Colonic mucosa (tissue), 4 donors: ENCODE results near the gene PTPRE. TPM values are rescaled to one million over a fixed set of nuclear protein-coding genes. Genes with fewer than 3 reads are reported as not detected.

Experiments
- DNase-seq: peaks from one replicate; pipeline ENCODE4 v3.0.0-alpha.2; 2020
- H3K27ac ChIP-seq: fragments of 200-600 bp; one replicate; pipeline ENCODE4 v1.8.0; 2021
- H3K27me3 ChIP-seq: fragments of 200-600 bp; one replicate; pipeline ENCODE4 v1.8.0; 2021
- H3K36me3 ChIP-seq: fragments of 200-600 bp; one replicate; pipeline ENCODE4 v1.8.0; 2021
- H3K4me1 ChIP-seq: fragments of 200-600 bp; one replicate; pipeline ENCODE4 v1.8.0; 2021; ENCODE audit warnings: mild to moderate bottlenecking
- H3K4me3 ChIP-seq: fragments of 200-600 bp; one replicate; pipeline ENCODE4 v1.8.0; 2021
- H3K9ac ChIP-seq, 2 donors: one replicate each; pipeline ENCODE4 v1.7.0; 2013; ENCODE audit warnings: control low read depth in 2 of 2, low read depth in 2 of 2, low read length in 2 of 2
- H3K9me3 ChIP-seq: fragments of 200-600 bp; one replicate; pipeline ENCODE4 v1.8.0; 2021
- intact Hi-C: fragments of 100-400 bp; cut with DNase I; formaldehyde crosslinking; loops from one replicate; pipeline ENCODE4 v1.14.1; 2022
- total RNA-seq, 2 donors: library from RNA; stranded (reverse); fragmentation: NEBNext Ultra II Directional in 1 of 2; extraction: Animal tissue kit (Norgen Biotek cat#: 25700) in 1 of 2; gene quantifications; one replicate each; pipeline ENCODE4 v1.2.1, GENCODE V29; 2021
- TF ChIP-seq, protein P1 (sequence below): fragments of 200-600 bp; IDR thresholded peaks from one replicate; pipeline ENCODE4 v1.8.0; 2022; ENCODE audit warnings: antibody characterized with exemption, mild to moderate bottlenecking
- donor health status: healthy.
- donor health status: DM: no; HTN: no; CAD: no.
- donor health status: DM: no; HTN: no; CAD: no.

Gene PTPRE
- total RNA-seq, 2 donors from 2014 or later, result 15.9 to 18.8 TPM

DNA sequence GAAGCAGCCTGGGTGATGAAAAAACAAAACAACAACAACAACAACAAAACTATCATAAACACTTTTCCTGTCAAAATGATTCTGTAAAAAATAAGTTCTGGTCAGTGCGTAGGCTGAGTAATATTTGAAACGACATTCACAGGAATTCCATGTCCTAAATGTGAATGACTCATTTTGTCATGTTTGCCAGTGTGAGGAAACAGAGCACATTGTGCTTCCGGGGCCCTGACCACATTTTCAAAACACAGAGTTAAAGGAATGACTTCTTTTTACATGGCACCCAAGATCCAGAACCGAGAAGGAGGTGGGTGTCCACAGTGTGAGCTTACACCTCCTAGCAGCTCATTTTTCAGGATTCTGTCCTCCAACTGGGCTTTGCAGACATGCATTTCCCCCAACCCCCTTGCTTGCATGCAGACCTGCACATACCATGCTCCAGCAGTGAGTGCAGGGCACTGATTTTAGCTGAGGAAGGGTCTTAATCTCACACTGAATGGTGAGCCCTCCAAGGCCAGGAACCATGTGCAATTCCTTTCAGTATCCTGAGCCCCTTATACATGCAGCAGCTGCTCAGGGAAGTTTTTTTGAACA lies 17.2 kb upstream of the PTPRE start:
- Histone ChIP-seq H3K4me3 (peak overlapping the region; percentile 23), H3K9me3 (no peaks in the 10 kb centered on the region), H3K27me3 (no peaks in the 10 kb centered on the region), H3K4me1 (peaks cover 7% of the 10 kb centered on the region), H3K36me3 (no peaks in the 10 kb centered on the region), H3K9ac (peak overlapping the region in 1 of 2 donors; percentile 90), H3K27ac (peak overlapping the region; percentile 60)
- intact Hi-C loops, result no loop called here
- DNase-seq, result peak; percentile 34
- TF ChIP-seq, protein P1, sequence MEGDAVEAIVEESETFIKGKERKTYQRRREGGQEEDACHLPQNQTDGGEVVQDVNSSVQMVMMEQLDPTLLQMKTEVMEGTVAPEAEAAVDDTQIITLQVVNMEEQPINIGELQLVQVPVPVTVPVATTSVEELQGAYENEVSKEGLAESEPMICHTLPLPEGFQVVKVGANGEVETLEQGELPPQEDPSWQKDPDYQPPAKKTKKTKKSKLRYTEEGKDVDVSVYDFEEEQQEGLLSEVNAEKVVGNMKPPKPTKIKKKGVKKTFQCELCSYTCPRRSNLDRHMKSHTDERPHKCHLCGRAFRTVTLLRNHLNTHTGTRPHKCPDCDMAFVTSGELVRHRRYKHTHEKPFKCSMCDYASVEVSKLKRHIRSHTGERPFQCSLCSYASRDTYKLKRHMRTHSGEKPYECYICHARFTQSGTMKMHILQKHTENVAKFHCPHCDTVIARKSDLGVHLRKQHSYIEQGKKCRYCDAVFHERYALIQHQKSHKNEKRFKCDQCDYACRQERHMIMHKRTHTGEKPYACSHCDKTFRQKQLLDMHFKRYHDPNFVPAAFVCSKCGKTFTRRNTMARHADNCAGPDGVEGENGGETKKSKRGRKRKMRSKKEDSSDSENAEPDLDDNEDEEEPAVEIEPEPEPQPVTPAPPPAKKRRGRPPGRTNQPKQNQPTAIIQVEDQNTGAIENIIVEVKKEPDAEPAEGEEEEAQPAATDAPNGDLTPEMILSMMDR, result no peak

DNA sequence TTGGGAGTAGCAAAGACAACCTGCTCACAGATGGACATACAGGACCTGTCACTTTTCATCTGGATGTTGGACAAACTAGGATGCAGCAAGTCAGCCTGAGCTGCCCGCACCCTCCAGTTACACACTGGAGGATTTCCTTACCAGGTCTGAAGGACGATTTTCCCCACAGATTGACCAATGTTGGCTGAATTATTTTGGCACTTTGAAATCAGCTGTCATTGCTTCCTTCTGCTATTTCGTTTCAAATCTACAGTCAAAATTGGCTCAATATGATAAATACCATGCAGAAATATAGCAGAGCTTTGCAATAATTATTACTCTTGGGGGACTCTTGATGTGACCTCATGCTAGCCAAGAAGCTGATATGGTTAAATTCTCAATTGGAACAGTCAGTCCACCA lies 16.7 kb upstream of the PTPRE start:
- Histone ChIP-seq H3K36me3 (no peaks in the 10 kb centered on the region), H3K9ac (peak overlapping the region in 1 of 2 donors; percentile 90), H3K4me1 (peaks cover 7% of the 10 kb centered on the region), H3K4me3 (peak overlapping the region; percentile 23), H3K27me3 (no peaks in the 10 kb centered on the region), H3K9me3 (no peaks in the 10 kb centered on the region), H3K27ac (peak overlapping the region; percentile 60)
- TF ChIP-seq, protein P1, result no peak
- intact Hi-C loops, result no loop called here
- DNase-seq, result no peak

DNA sequence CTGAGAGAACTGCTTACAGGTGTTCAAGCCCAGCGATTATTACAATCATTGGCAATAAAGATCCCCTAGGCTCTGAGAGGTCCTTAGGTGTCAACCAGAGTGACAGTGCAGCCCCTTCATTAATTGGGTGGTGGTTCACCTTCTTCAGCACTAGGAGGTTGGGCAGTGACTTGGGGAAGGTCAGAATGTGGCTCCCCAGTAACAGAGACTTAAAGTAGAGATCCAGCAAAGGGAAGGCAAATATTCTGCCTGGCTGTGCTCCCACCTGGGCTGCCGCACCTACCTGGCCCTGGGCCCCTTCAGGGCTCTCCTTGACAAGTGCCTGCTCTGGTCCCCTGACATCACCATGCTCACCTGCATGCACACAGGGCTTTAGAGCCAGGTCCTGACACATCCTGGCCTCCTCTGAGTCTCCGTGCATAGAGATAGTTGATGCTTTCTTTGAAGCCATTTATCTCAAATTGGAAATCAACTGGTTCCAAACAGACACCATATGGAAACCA lies 16.0 kb upstream of the PTPRE start:
- peak; percentile 33 for DNase-seq
- no peaks in the 10 kb centered on the region for H3K27me3 ChIP-seq
- no peaks in the 10 kb centered on the region for H3K36me3 ChIP-seq
- peak overlapping the region; percentile 28 to 90 for H3K9ac ChIP-seq
- peak overlapping the region; percentile 60 for H3K27ac ChIP-seq
- H3K4me3 ChIP-seq, result peak overlapping the region; percentile 23
- intact Hi-C loops, result no loop called here
- peaks cover 7% of the 10 kb centered on the region for H3K4me1 ChIP-seq
- H3K9me3 ChIP-seq, result no peaks in the 10 kb centered on the region
- TF ChIP-seq, protein P1, result no peak

DNA sequence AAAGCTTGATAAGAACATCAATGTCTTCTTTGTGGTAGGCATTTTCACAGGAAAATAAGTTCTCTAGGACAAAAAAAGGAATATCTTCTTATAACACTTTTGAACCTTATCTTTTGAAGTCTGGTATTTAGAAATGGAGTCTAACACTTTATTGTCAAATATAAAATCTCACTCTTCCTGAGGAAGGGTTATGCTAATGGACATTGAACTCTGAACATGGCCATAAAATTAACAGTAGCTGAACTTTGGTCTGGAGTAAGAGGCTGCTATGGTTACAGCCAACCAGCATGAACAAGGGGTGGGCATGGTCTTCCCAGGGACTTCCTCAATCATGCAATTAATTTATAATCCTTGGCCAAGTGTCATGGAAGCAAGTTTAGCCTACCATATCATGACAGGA lies 14.2 kb upstream of the PTPRE start, which contains the start of gene CLRN3:
TSS of gene CLRN3 (minus strand) at position 199 of the 400 bp plus-strand sequence. CDS start at position 42, 157 bp downstream.
- Histone ChIP-seq H3K27me3 (no peaks in the 10 kb centered on the region), H3K4me3 (peak within 1 kb of the TSS; percentile 23), H3K9ac (peak within 1 kb of the TSS; percentile 19 to 78), H3K36me3 (no peaks in the 10 kb centered on the region), H3K27ac (peak within 1 kb of the TSS; percentile 60), H3K9me3 (no peaks in the 10 kb centered on the region), H3K4me1 (peaks cover 7% of the 10 kb centered on the region)
- DNase-seq, result peak; percentile 77
- TF ChIP-seq, protein P1, result no peak
- intact Hi-C loops, result no loop called here

DNA sequence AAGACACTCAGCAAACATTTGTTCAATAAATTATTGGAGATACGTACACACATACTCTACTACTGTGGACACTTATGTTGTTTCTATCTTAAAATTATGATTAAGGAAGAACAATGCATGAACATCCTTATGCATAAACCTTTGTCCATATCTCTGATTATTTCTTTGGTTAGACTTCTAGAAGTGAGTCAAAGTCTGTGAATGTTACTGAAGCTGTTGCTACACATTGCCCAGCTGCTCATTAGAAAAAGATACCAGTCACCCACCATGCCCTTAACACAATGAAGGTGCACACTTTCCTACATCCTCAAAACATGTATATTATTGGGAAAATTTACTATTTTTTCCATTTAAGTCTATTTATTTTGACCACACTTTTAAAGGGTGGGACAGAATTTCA lies 12.8 kb upstream of the PTPRE start:
- intact Hi-C loops, result no loop called here
- H3K27ac ChIP-seq, result no peak overlapping the region
- H3K9ac ChIP-seq, result no peak overlapping the region
- H3K36me3 ChIP-seq, result no peaks in the 10 kb centered on the region
- no peaks in the 10 kb centered on the region for H3K27me3 ChIP-seq
- H3K4me1 ChIP-seq, result no peaks in the 10 kb centered on the region
- no peaks in the 10 kb centered on the region for H3K9me3 ChIP-seq
- TF ChIP-seq, protein P1, result no peak
- H3K4me3 ChIP-seq, result no peak overlapping the region
- DNase-seq, result no peak
